AG10803 (cell line): Measurements from ENCODE around the gene BMP6.
"Not testable (repeated sequence)": the region's sequence is repeated elsewhere in the genome, so short reads cannot be mapped to it uniquely, and the experiment has no call there.

Experiments used
- DNase-seq: peaks from one replicate; pipeline ENCODE4 v3.0.0; 2010; ENCODE audit warnings: low read depth
- H3K4me3 ChIP-seq: 2 replicates; pipeline ENCODE4 v1.5.1; 2011; ENCODE audit warnings: mild to moderate bottlenecking, low read length, control low read depth
- TF ChIP-seq, protein P1 (sequence below): conservative IDR thresholded peaks from 2 replicates; pipeline ENCODE4 v1.5.1; 2011; ENCODE audit warnings: mild to moderate bottlenecking, low read length, control low read depth, inconsistent platforms

The BMP6 gene

DNA sequence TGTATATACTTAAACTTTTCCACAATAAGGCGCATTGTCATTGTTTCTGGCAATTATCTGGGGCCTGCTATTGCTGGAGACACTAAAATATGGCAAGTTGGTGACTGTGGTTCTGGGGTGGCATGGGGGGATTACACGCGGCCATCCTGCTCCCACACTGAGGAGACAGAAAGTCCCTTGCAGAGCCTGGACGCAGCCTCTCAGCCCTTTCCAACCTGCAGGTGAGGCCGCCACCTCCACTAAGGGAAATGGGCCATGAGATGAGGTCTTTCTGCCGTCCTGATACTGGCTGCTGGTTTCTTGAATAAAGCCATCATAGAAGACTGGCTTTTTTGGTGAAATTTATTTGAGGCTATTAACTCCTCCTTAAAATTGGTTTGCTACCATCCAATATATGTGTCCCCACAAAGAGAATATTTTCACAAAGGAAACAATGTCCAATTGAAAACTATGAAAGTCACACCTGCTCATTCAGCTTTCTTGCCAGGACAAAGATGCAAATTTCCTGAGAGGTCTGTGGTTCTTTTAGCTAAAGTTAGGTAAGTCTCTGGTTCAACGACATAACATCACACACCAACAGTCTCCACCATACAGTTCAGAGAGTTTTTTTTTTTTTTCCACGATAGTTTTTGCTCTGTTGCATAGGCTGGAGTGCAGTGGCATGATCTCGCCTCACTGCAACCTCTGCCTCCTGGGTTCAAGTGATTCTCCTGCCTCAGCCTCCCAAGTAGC lies 171.7 kb downstream of the BMP6 start:
- DNase-seq, result no peak
- no peak overlapping the region for H3K4me3 ChIP-seq
- TF ChIP-seq, protein P1, sequence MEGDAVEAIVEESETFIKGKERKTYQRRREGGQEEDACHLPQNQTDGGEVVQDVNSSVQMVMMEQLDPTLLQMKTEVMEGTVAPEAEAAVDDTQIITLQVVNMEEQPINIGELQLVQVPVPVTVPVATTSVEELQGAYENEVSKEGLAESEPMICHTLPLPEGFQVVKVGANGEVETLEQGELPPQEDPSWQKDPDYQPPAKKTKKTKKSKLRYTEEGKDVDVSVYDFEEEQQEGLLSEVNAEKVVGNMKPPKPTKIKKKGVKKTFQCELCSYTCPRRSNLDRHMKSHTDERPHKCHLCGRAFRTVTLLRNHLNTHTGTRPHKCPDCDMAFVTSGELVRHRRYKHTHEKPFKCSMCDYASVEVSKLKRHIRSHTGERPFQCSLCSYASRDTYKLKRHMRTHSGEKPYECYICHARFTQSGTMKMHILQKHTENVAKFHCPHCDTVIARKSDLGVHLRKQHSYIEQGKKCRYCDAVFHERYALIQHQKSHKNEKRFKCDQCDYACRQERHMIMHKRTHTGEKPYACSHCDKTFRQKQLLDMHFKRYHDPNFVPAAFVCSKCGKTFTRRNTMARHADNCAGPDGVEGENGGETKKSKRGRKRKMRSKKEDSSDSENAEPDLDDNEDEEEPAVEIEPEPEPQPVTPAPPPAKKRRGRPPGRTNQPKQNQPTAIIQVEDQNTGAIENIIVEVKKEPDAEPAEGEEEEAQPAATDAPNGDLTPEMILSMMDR, result no peak

DNA sequence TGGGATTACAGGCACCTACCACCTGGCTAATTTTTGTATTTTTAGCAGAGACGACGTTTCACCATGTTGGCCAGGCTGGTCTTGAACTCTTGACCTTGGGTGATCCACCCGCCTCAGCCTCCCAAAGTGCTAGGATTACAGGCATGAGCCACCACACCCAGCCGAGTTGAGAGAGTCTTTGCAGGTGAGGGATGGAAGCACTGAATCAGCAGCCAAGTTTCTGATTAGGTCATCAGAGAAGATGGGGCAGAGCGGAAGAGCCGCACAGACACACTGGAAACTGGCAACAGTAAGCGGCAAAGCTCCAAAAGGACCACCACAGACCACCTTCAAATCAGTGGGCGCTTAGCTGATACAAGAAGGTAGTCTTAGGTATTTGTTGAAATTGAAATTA lies 172.3 kb downstream of the BMP6 start:
- DNase-seq, H3K4me3 ChIP-seq: not testable (repeated sequence)

DNA sequence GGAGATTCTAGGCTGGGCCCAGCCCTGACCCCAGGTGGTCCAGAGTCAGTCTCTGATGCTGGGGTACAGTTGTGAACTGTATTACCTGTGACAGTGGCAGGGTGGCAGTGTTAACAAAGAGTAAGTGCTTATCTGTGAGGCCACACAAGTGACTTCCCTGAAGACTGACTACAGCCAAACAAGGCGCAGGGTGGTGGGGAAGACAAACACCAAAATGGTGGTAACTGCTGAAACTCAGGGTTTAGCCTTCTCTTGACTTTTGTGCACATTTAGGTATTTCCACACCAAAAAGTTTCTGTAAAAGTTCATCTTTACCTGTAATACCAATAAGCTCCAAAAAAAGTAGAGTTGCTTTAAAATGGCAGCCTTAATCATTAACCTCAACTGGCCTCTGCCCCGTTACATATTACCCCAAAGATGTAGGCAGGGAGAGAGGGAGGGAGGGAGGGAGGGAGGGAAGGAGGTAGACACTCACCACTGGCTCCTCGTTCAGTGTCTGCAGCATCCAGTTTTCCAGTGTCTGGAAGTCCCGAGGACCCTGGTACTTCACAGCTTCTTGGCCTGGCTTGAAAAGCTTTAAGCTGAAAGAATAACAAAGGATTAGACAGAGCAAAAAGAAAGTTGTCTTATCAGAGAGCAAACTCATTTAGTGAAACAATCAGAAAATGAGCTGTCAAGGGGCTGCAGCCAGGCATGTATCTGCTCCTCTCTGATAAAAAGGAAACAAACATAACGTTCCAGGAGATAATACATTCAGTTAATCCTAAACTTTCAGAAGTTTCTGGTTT lies 173.4 kb downstream of the BMP6 start:
- TF ChIP-seq, protein P1, result no peak
- DNase-seq, result no peak
- H3K4me3 ChIP-seq, result no peak overlapping the region

DNA sequence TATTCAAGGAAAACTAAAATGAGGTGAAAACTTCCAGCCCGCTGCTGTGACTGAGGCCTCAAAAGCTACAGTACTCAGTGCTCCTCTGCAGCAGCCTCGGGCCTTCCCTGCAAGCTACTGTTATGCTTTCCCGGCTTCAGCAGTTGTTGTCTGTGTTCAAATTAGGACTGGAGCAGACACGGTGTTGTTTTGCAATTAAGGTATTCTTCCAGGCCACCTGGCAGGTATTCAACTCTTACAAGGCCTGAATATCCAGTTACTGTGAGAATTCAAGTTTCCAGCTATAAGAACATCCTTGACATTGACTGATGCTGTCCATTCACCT lies 174.0 kb downstream of the BMP6 start:
- no peak for DNase-seq
- H3K4me3 ChIP-seq, result no peak overlapping the region
- TF ChIP-seq, protein P1, result no peak

DNA sequence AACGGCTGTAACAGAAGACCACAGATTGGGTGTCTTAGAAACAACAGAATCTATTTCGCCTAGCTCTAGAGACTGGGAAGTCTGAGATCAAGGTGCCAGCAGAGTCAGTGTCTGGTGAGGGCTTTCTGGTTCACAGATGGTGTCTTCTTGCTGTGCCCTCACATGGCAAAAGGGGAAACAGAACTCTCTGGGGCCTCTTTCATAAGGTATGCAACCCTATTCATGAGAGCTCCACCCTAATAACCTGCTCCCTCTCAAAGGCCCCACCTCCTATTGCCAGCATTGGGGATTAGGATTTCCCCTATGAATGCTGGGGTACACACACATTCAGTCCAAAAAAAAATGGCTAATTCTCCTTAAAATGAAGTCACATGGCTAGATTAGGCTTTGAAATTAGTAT lies 174.7 kb downstream of the BMP6 start:
- no peak overlapping the region for H3K4me3 ChIP-seq
- no peak for DNase-seq
- TF ChIP-seq, protein P1, result no peak

DNA sequence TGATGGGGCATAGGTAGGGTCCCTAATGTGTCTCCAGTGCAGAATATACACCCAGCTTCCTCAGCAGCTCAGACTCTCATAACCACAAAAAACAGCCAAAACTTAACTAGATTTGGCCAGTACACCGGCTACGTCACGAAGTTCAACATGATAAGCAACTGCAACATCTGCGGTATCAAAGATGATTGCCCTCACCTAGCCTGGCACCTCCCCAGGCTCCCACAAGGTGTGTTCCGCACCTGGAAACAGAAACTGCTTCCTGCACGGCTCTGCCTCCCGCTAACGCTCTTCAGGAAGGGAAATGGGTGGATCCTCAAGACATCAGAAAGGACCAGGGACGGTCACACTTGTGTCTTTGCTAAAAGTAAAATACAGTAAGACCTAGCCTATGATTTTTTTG lies 175.2 kb downstream of the BMP6 start:
- no peak overlapping the region for H3K4me3 ChIP-seq
- no peak for DNase-seq
- TF ChIP-seq, protein P1, result no peak

DNA sequence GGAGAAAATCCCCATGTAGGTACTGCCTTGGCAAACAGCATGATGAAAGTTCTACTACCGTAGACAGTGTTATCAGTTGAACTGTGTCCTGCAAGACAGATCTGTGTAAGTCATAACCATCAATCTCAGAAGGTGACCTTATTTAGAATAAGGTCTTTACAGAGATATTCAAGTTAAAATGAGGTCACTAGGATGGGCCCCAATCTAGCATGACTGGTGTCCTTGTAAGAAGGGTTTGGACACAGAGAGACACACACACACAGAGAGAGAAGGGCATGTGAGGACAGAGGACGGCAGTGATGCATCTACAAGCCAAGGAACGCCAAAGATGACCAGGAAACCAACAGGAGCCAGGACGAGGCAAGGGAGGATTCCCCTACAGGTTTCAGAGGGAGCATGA lies 175.9 kb downstream of the BMP6 start:
- no peak overlapping the region for H3K4me3 ChIP-seq
- TF ChIP-seq, protein P1, result no peak
- no peak for DNase-seq
